GM18526 (cell line): Measurements from ENCODE around the gene USP6NL.

Source experiments
- POLR2A ChIP-seq: IDR thresholded peaks from 3 replicates; pipeline ENCODE4 v1.6.1; 2011; ENCODE audit not compliant: insufficient read length; ENCODE audit errors: extremely low read depth

Gene USP6NL

DNA sequence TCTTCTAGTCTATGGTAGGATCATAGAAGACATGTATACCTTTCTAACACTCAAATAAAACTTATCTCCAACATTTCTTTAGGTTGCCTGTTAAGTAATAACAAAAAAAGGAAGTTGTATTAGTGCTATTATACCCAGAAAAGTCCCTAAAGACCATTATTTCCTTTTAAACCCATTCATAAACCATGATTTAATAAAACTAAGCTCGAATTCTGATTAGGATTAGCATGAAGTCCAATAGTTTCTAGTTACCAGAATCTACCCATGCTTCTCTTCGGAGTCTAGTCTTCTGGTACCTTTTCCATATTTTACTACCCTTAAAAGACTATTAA lies 62.7 kb downstream of the USP6NL start:
- TF ChIP-seq POLR2A, result no peak

DNA sequence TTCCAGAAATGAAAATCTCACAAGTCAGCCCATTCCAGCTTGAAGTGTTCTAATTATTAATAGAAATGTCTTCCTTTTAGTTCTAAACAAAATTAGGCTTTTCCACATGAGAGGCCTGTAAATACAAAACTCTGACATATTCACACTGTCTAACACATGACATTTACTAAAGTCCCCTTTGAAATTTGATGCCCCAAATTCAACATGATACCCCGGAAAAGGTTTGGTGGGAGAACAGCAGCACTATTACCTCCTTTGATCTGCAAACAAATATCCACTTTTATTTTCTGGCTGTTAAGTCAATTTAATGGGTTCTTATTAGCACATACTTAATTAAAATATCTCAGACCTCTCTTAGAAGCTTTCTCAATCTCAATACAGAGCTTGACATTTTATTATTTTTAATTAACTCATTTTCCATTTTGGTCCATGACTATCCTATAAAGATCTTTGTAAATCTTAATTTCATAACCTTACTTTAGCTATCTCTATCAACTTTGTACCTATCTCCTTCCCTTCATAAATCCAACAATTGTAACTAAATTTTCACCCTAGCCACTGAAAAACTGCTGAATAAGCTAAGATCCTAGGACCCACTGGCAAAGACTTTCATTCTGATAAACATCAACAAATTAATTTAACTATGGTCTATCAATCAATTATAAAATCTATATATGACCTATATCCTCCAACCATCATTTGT lies 63.2 kb downstream of the USP6NL start:
- TF ChIP-seq POLR2A, result no peak

DNA sequence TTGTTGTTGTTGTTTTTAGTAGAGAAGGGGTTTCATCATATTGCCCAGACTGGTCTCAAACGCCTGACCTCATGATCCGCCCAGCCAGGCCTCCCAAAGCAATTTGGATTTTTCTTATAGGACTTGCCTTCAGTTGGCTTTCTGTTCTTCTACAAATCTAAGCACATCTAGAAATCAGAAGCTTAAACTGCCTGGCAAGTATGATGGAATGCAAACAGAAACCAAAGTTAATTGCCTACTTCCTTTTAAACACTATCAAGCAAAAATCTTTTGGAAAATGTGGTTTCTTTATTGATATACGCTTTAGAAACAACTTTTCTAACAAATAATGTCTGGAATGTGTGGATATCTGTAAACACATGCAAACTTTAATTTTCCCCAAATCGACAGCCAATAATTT lies 64.9 kb downstream of the USP6NL start:
- no peak for TF ChIP-seq POLR2A

DNA sequence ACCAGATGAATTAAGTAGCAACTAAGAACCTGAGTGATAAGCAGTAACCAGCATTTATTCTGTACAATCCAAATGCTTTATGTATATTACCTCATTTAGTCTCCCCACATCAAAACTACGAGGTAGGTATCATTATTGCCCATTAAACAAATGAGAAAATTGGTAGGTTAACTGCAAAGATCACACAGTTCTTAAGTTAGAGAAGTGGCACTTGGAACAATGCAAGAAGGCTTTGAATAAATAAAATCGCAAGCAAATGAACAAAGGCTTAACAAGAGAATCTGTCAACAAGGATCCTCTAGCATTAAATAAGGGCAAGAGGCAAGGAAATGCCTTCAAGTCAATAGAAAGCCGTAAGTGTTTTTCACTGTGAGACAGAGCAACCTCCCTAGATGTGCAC lies 70.2 kb downstream of the USP6NL start:
- TF ChIP-seq POLR2A, result no peak

DNA sequence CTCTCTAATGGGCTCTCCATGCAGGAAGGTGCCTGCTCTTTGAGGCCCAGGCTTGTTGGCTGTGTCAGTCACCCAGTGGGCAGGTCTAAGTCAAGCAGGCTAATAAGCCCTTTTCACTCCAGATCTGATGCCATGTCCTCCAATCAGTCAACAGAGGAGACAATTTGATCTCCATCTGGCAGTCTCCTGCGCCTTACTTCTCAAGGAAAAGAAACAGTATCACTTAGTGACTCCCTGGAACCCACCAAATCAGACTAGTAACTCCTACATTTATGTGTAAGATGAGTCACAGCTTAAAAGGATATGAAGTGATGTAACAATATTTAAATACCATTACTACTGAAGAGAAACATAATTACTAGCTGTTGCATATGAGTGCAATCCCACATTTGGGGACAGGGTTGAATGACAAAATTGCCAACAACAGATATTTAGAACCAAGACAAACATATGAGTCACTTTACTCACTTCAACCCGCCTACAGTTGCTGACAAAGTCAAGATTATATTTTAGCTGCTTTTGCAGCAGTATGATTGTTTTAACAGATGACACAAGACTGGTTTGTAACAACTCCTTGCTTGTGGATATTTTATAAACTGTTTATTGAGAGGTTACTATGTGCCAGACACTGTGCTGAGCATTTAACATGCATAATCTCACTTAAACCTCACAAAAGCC lies 72.1 kb downstream of the USP6NL start:
- no peak for TF ChIP-seq POLR2A

DNA sequence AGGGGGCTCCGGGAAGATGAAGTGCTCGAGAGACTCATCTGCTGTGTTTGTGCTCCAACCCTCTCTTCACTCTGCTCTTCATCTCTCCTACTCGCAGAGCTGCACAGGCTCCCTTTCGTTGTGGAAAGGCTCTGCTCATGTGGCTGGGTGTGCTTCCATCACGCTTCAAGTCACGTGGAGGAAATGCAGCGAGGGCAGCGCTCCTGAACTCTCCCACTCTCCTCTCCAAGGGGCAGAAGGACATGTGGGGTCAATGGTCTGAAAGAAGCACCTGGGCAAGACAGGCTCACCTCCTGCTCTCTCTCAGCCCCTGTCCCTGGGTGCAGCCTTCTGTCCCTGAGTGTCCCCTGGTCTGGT lies 72.6 kb downstream of the USP6NL start:
- no peak for TF ChIP-seq POLR2A

DNA sequence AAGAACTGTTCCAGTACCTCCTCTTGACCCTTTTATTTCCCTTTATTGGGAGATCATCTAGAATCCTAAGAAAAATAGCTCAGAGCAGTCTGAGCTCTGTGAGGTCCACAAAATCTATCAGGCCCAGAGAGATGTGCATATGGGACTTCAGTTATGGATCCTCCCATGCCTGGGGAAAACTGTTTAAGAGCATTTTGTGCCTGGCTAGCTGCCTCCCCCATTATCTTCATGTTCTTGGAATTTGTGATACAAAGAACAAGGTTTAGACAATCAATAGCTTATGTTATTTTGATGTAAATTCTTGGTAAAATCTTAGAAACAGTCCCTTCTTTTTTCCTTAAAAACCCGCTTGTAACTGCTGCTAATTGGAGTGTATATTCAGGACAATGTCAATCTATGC lies 75.2 kb downstream of the USP6NL start:
- no peak for TF ChIP-seq POLR2A

DNA sequence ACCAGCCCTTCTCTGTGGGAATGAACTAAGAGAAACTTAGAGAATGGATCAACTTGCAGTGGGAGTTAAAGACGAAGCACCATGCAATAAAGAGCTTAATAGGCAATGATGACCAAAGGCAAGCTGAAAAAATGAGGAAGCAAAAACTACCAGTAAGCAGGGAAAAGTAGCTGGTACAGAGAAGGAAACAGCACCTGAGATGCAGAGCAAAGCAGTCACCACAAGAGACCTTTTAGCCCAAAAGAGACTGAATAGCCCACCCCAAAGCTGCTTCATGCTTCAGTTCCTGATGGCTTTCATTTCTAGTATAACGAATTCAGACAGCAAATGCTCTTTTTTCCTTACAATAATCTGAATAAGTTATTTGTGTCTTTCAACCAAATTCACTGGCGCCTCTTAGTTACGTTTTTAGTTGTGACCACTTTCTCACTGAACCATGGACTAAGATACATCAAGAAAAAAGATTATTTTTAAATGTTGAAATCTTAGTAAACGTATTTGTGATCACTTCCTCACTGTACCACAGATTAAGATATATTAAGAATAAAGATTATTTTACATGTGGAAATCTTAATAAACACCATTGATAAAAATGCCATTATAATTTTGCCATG lies 76.0 kb downstream of the USP6NL start:
- TF ChIP-seq POLR2A, result no peak

DNA sequence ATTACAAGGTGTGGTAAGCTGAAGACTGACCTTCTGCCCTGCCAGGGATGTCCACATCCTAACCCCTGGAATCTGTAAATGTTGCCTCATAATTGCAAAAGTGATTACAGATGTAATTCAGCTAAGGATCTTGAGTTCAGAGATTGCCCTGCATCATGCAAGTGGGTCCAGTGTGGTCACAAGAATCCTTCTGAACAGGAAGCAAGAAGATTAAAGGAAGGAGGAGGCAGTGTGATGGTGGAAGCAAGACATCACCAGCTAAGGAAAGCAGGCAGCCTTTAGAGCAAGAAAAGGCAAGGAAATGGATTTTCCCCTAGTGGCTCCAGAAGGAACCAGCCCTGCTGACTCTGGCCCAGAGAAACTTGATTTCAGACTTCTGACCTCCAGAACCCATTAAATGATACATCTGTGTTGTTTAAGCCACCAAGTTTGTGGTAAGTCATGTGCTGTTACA lies 78.1 kb downstream of the USP6NL start:
- no peak for TF ChIP-seq POLR2A

DNA sequence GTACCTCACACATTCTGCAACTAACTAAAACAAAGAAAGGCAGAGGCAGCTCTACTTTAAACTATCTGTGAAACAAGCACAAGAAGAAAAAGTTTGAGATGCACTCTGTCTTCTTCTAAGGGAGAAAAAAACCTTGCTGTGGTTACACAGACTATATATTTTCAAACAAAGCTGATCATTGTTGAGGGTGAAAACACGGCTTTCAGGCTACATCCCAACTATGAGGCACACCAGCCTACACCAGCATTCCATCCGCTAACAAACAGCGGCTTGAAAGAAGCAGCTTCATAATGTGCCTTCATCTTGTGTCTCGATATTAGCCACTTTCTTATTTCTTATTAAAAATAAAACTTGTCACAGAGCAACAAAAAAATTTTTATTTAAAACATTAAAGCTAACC lies 79.1 kb downstream of the USP6NL start:
- TF ChIP-seq POLR2A, result no peak

DNA sequence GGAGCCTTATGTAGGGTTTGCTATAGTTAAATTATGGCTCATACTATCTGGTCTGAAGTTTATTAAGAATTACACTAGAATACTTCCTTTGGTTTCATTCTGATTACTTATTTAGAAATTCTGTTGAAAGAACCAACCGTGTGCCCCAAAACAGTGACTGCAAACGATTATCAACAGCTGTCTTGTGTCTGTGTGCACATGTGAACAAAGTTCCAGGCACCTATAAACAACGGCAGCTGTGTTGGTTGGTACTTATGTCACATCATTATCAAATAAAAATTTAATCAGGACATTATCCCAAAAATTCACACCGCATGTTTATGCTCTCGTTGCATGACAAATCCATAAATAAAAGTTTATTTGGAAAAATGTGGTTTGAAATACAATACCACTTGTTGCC lies 80.6 kb downstream of the USP6NL start:
- TF ChIP-seq POLR2A, result no peak

DNA sequence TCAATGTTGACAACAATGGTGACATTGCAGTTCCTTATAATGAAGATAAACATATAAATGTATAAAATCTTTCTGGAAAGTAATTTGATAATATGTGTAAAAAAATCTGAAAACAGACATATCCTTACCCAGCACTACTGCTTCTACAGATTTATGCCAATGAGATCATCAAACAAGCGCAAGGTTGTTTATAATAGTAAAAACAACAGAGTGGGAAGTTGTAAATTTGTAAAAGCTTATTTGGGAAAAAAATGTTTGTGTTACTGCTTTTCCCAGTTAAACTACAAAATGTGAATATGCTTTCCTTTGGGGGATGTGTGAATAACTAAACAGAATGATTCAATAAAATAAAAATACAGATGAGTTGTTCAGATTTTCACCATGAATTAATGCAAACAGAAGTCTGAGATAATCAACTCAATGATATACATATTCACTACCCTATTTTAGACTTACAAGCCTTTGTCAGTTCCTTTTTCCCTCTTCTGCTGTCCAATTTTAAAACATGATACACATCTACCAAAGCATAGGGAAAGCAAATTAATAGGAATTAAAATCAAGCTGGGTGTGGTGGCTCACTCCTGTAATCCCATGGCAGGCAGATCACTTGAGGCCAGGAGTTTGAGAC lies 82.1 kb downstream of the USP6NL start:
- no peak for TF ChIP-seq POLR2A

DNA sequence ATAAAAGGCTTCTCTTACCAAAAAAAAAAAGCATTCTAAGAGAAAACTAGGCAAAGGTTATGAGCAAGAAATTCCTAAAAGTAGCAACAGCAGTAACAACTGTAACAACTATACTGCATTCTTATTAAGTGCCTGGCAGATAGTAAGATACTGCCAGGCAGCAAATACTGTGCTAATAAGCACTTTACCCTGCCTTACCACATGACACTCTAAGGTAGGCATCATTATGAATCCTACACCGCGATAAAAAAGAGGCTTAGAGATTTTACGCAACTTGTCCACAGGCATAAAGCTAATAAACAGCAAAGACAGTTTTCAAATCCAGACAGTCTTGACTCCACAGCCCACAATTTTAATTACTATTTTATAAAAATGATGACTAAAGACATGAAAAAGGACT lies 83.2 kb downstream of the USP6NL start:
- no peak for TF ChIP-seq POLR2A

DNA sequence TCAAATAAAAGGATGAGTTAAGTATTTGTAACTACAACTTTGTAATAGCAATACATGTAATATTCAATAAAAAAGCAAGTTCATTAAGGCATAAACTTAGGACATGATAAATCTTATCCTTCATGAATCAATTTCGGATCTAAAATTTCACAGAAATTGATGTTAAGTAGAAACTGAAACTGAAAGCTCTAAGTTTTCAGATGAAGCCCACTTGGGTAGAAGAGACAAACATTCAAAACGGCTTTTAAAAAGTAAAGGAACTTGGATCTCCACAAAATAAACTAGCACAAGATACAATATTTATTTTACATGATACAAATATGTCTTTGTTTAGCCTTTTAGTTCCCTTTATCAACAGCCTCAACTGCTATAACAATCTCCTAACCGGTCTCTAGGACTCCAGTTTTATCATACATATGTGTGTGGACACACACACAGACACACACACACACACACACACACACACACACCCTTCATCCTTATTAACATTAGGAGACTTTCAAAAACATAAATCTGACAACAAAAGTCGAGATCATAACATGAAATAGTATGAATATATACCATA lies 83.7 kb downstream of the USP6NL start:
- no peak for TF ChIP-seq POLR2A

DNA sequence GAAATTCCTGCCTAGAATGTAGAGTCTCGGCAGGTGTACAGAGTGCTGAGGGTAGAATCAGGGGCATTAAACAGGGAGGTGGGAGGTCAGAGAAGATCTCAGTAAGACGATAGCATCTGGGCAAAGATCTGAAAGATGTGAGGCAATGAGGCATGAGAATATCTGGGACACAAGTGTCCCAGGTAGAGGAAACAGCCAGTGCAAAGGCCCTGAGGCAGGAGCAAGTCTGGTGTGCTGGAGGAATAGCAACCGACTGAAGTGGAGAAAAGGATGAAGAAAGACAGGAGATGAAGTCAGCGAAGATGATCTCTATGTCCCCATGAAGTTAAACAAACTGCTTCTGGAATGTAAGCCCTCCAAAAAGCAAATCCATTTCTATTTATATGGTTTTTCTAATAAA lies 84.4 kb downstream of the USP6NL start:
- no peak for TF ChIP-seq POLR2A

DNA sequence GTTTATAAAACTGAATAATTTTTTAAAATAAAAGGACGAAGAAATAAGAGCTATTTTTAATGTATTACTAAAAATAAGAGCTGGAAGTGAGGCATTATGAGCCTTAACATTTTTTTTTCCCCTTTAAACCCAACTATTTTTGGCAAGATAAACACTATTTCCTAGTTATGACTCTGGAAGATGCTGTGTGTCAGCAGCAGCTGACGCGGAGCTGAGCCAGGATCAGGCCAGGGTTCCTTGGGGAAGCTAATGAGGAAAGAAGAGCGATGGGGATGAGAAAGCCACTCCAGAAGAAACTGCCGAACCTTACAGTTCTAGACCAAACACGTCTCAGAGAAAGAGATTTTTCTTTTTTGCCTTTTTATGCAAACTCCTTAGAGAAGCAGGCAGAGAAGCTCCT lies 85.9 kb downstream of the USP6NL start:
- TF ChIP-seq POLR2A, result no peak
